BJ (cell line): Measurements from ENCODE around the gene ZNF75A. TPM values are rescaled to one million over a fixed set of nuclear protein-coding genes. Genes with fewer than 3 reads are reported as not detected.

ENCODE experiments used
- CTCF ChIA-PET: fragments of 350-600 bp; formaldehyde crosslinking; extraction: SDS; loops from one replicate; lab custom pipeline; 2021; ENCODE audit warnings: antibody characterized with exemption, inconsistent platforms; lab: Yijun Ruan, JAX
- POLR2A ChIA-PET: fragments of 300-600 bp; sonication (Branson Sonifier 250); formaldehyde crosslinking; extraction: SDS; loops from one replicate; lab custom pipeline; 2021; ENCODE audit warnings: antibody characterized with exemption; lab: Charles Lee
- DNase-seq: peaks from one replicate; pipeline ENCODE4 v3.0.0-alpha.2; 2011; ENCODE audit warnings: low read depth
- H3K27me3 ChIP-seq: 2 replicates; pipeline ENCODE4 v1.6.0; 2011; ENCODE audit warnings: low read length; ENCODE audit not compliant: control insufficient read depth, insufficient read depth
- H3K36me3 ChIP-seq: 2 replicates; pipeline ENCODE4 v1.5.1; 2011; ENCODE audit warnings: low read length; ENCODE audit not compliant: control insufficient read depth, insufficient read depth
- H3K4me3 ChIP-seq: 2 replicates; pipeline ENCODE4 v1.5.1; 2011; ENCODE audit warnings: low read depth, mild to moderate bottlenecking, control low read depth, low read length
- CTCF ChIP-seq: IDR thresholded peaks from 2 replicates; pipeline ENCODE4 v1.5.1; 2011; ENCODE audit warnings: low read depth, mild to moderate bottlenecking, control low read depth, inconsistent platforms, low read length, moderate library complexity; ENCODE audit not compliant: insufficient read depth
- polyA plus RNA-seq: library from polyadenylated mRNA; depleted of rRNA; stranded (reverse); fragments of >200 nt; gene quantifications from 2 replicates; pipeline ENCODE4 v1.2.3, GENCODE V29; 2011

The ZNF75A gene
- polyA plus RNA-seq, 1 experiment = 9.6 TPM

GRCh38 chr16:3355589-3355988 is 50.3 kb downstream of the ZNF75A start, which contains the start of gene OR2C1:
TSS of gene OR2C1 (plus strand) at chr16:3355889. CDS start at chr16:3355941, 52 bp downstream.
- no peaks in the 10 kb centered on the region for H3K36me3 ChIP-seq
- no peak for DNase-seq
- no peak for TF ChIP-seq CTCF
- H3K4me3 ChIP-seq = no peak within 1 kb of the TSS
- ChIA-PET POLR2A (no interaction called here), CTCF (no interaction called here)
- no peaks in the 10 kb centered on the region for H3K27me3 ChIP-seq

GRCh38 chr16:3356118-3356517 is 50.8 kb downstream of the ZNF75A start:
- ChIA-PET CTCF (no interaction called here), POLR2A (no interaction called here)
- Histone ChIP-seq H3K27me3 (no peaks in the 10 kb centered on the region), H3K4me3 (no peak overlapping the region), H3K36me3 (no peaks in the 10 kb centered on the region)
- no peak for TF ChIP-seq CTCF
- DNase-seq = no peak

DNA sequence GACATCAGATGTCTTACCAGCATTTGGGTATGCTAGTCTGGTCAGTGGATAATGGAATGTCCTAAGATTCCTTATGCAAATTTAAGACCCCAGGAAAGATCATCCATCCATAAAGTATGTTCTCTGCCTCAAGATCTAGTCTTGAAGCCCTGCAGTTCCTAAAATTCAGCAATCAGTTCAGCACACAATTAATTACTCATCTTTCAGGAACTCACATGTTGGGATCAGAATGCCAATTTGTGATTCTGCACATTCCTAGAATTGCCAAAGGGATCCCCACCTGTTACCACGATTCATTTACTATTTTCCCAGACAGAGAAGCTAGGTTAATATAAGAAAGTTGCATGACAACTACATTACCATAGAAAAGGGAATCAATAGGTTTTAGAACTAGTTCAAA is 53.6 kb downstream of the ZNF75A start:
- POLR2A ChIA-PET = no interaction called here
- no peak for TF ChIP-seq CTCF
- Histone ChIP-seq H3K4me3 (no peak overlapping the region), H3K36me3 (no peaks in the 10 kb centered on the region), H3K27me3 (no peaks in the 10 kb centered on the region)
- CTCF ChIA-PET = no interaction called here
- no peak for DNase-seq

GRCh38 chr16:3362931-3363330 is 57.6 kb downstream of the ZNF75A start:
- no peak for TF ChIP-seq CTCF
- Histone ChIP-seq H3K4me3 (no peak overlapping the region), H3K27me3 (no peaks in the 10 kb centered on the region), H3K36me3 (no peaks in the 10 kb centered on the region)
- POLR2A ChIA-PET = no interaction called here
- CTCF ChIA-PET = no interaction called here
- no peak for DNase-seq

DNA sequence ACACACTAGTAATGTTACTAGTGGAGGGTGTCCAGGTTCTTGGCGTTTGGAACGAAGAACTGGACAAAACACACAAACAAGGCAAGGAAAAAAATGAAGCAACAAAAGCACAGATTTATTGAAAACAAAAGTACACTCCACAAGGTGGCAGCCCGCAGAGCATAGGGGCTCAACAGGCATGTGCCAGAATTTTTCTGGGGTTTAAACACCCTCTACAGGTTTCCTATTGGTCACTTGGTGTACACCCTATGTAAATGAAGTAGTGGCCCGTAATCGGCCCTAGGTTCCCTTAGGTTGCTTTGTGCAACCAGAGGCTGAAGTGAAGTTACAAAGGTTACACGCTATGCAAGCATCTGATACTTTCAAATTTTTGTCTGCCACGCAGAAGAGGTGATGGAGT is 58.5 kb downstream of the ZNF75A start:
- ChIA-PET CTCF (no interaction called here), POLR2A (no interaction called here)
- H3K27me3 ChIP-seq = no peaks in the 10 kb centered on the region
- DNase-seq = no peak
- TF ChIP-seq CTCF = no peak
- H3K36me3 ChIP-seq = no peaks in the 10 kb centered on the region
- H3K4me3 ChIP-seq = no peak overlapping the region
